K562 (cell line): ENCODE measurements around the gene DPP9. TPM values are rescaled to one million over a fixed set of nuclear protein-coding genes. Genes with fewer than 3 reads are reported as not detected.

Source experiments
- ATAC-seq: fragments of 200-7000 bp; cut with Tn5 transposase; 3 replicates; pipeline ENCODE4 v1.9.1; 2020; ENCODE audit warnings: moderate library complexity
- BruUV-seq: library from RNA; stranded (reverse); fragments of 400-500 nt; replicated peaks from 2 replicates; lab custom pipeline; 2021; lab: Mats Ljungman, UMichigan
- CTCF ChIA-PET: fragments of 300-600 bp; formaldehyde crosslinking; extraction: SDS; loops from one replicate; lab custom pipeline; 2021; ENCODE audit warnings: low intra/inter-chr PET ratio; lab: Yijun Ruan, JAX
- POLR2A ChIA-PET: fragments of 300-600, 350-650 bp; sonication (Branson Sonifier 250); formaldehyde crosslinking; extraction: SDS; loops from one replicate; lab custom pipeline; 2021; ENCODE audit warnings: antibody characterized with exemption, inconsistent platforms; lab: Yijun Ruan, JAX
- DNase-seq, 4 experiments: peaks; one replicate each; pipeline versions ENCODE4 v3.0.0 to v3.0.0-alpha.2; 2011 to 2018; ENCODE audit warnings: low spot score in 3 of 4, mixed read lengths in 3 of 4; ENCODE audit errors: extremely low read depth in 1 of 4
- FAIRE-seq: peaks from 2 replicates; lab custom pipeline; 2011; peaks lifted over from hg19 to GRCh38; lab: Jason Lieb, UNC
- H2AFZ ChIP-seq: 2 replicates; pipeline ENCODE4 v1.6.0; 2011; ENCODE audit warnings: low read depth, low read length, control low read depth, inconsistent platforms
- H3K27ac ChIP-seq: fragments of 200-600 bp; 3 replicates; pipeline ENCODE4 v1.8.0; 2011; ENCODE audit warnings: low read depth, mild to moderate bottlenecking, control low read depth, inconsistent platforms, low read length, moderate library complexity, mixed read lengths; ENCODE audit errors: extremely low read depth
- H3K27me3 ChIP-seq, 2 experiments: fragments of 300-600 bp in 1 of 2; 2 replicates in 1 of 2; 3 replicates in 1 of 2; pipeline versions ENCODE4 v1.6.0 to v1.8.0; 2011; ENCODE audit warnings: inconsistent platforms in 2 of 2, low read length in 2 of 2, mild to moderate bottlenecking in 1 of 2, mixed read lengths in 1 of 2, moderate library complexity in 1 of 2; ENCODE audit not compliant: control insufficient read depth in 2 of 2, insufficient read depth in 2 of 2
- H3K36me3 ChIP-seq: fragments of 300-600 bp; 3 replicates; pipeline ENCODE4 v1.8.0; 2011; ENCODE audit warnings: mild to moderate bottlenecking, low read length, inconsistent platforms; ENCODE audit not compliant: control insufficient read depth, insufficient read depth
- H3K4me1 ChIP-seq, 2 experiments: fragments of 200-600 bp in 1 of 2; replicated peaks in 1 of 2; 2 replicates in 1 of 2; 3 replicates in 1 of 2; pipeline versions ENCODE4 v1.5.1 to v1.8.0; 2011; ENCODE audit warnings: inconsistent platforms in 2 of 2, low read length in 2 of 2, mild to moderate bottlenecking in 1 of 2, mixed read lengths in 1 of 2, moderate library complexity in 1 of 2; ENCODE audit not compliant: control insufficient read depth in 2 of 2, insufficient read depth in 2 of 2
- H3K4me2 ChIP-seq: 2 replicates; pipeline ENCODE4 v1.6.1; 2011; ENCODE audit warnings: low read length, control low read depth, inconsistent platforms, mixed read lengths; ENCODE audit not compliant: insufficient read depth
- H3K4me3 ChIP-seq: fragments of 200-600 bp; sonication (generic), shearing (Covaris generic); 2 replicates; pipeline ENCODE4 v1.5.1; 2016; ENCODE audit warnings: control low read depth, inconsistent platforms
- H3K79me2 ChIP-seq: fragments of 200-600 bp; 3 replicates; pipeline ENCODE4 v1.8.0; 2011; ENCODE audit warnings: low read length, inconsistent platforms; ENCODE audit not compliant: control insufficient read depth, insufficient read depth
- H3K9ac ChIP-seq, 2 experiments: 2 replicates each; pipeline versions ENCODE4 v1.6.0 to v1.6.1; 2011; ENCODE audit warnings: low read depth in 2 of 2, low read length in 2 of 2, control low read depth in 1 of 2, inconsistent platforms in 1 of 2, mild to moderate bottlenecking in 1 of 2, mixed read lengths in 1 of 2; ENCODE audit not compliant: insufficient read depth in 1 of 2
- H3K9me1 ChIP-seq: one replicate; pipeline ENCODE4 v1.6.0; 2011; ENCODE audit warnings: inconsistent platforms, mild to moderate bottlenecking, low read length, moderate library complexity; ENCODE audit not compliant: control insufficient read depth, insufficient read depth
- H3K9me3 ChIP-seq: replicated peaks from 2 replicates; pipeline ENCODE4 v1.5.1; 2011; ENCODE audit warnings: low read depth, low read length, inconsistent platforms; ENCODE audit not compliant: control insufficient read depth, insufficient read depth
- H4K20me1 ChIP-seq: replicated peaks from 2 replicates; pipeline ENCODE4 v1.6.1; 2011; ENCODE audit warnings: low read length, inconsistent platforms, mixed read lengths; ENCODE audit not compliant: control insufficient read depth, insufficient read depth
- POLR2G ChIP-seq: fragments of 200-400 bp; formaldehyde crosslinking; IDR thresholded peaks from 2 replicates; pipeline ENCODE4 v1.6.1; 2017; ENCODE audit warnings: low read depth, mild to moderate bottlenecking, antibody characterized with exemption, low read length, moderate library complexity
- SAFB ChIP-seq: fragments of 200-400 bp; formaldehyde crosslinking; IDR thresholded peaks from 2 replicates; pipeline ENCODE4 v1.6.1; 2017; ENCODE audit warnings: low read depth, low read length, borderline replicate concordance
- ZBTB33 ChIP-seq: sonication (generic); formaldehyde crosslinking; IDR thresholded peaks from 2 replicates; pipeline ENCODE4 v1.8.1; 2023; ENCODE audit warnings: mild to moderate bottlenecking, missing genetic modification reagents
- ZNF121 ChIP-seq: sonication (generic); formaldehyde crosslinking; conservative IDR thresholded peaks from 2 replicates; pipeline ENCODE4 v1.8.0; 2022; ENCODE audit warnings: missing genetic modification reagents
- WGBS: fragments of 100-300 bp; shearing (Covaris generic); methylation state at CpG from one replicate; pipeline ENCODE4 v1.1.6; 2016; ENCODE audit warnings: low coverage, mixed read lengths; ENCODE audit not compliant: insufficient coverage; ENCODE audit errors: missing lambda C conversion rate; 5-methylcytosine and 5-hydroxymethylcytosine counted together
- in situ Hi-C: fragments of 300-500 bp; cut with MboI; formaldehyde crosslinking; loops from 4 replicates; pipeline ENCODE4 v1.15.0; 2018; ENCODE audit warnings: inconsistent platforms, mixed read lengths
- intact Hi-C: fragments of 100-400 bp; cut with micrococcal nuclease; formaldehyde crosslinking; loops from 2 replicates; pipeline ENCODE4 v1.14.2; 2022
- polyA plus RNA-seq, 8 experiments: library from polyadenylated mRNA; depleted of rRNA in 4 of 8; stranded (reverse) in 5 of 8; unstranded in 3 of 8; fragments of >200 nt; fragmentation: Nextera tagmentation in 2 of 8; fragmentation: Illumina TruSeq in 1 of 8; extraction: Ambion mirVana in 2 of 8; extraction: Trizol in 1 of 8; gene quantifications; 2 replicates each; pipeline versions ENCODE4 v1.2.1 to v1.2.3, GENCODE V29; 2011 to 2014; ENCODE audit warnings: inconsistent platforms in 1 of 8, missing spikeins in 1 of 8
- total RNA-seq, 7 experiments: library from RNA; depleted of rRNA in 6 of 7; stranded (reverse); fragments of >200 nt in 6 of 7; fragmentation: Illumina TruSeq in 2 of 7; extraction: Trizol in 2 of 7; gene quantifications; 2 replicates each; pipeline versions ENCODE4 v1.2.1 to v1.2.3, GENCODE V29; 2011 to 2021; ENCODE audit warnings: low replicate concordance in 1 of 7

DPP9 gene
- total and polyA plus RNA-seq, 9 of the 15 experiments (the other 6 are each of a cell fraction or from before 2014, with no cell fraction given), result 0.90 to 66.7 (median 24.5) TPM

GRCh38 chr19:4647676-4648644 lies 75.7 kb downstream of the DPP9 start:
- no peaks in the 10 kb centered on the region for H3K79me2 ChIP-seq
- no peaks in the 10 kb centered on the region for H3K27me3 ChIP-seq
- H2AFZ ChIP-seq, result no peak overlapping the region
- no peak overlapping the region for H3K4me3 ChIP-seq
- no peak overlapping the region for H3K27ac ChIP-seq
- H3K4me1 ChIP-seq, result peaks cover 0 to 25% of the 10 kb centered on the region in 2 experiments; a peak in 2 of 5 replicates
- no peak for DNase-seq
- H3K9me3 ChIP-seq, result no peaks in the 10 kb centered on the region
- ATAC-seq, result no peak; the same call in 2 of the 3 replicates
- H4K20me1 ChIP-seq, result no peaks in the 10 kb centered on the region
- TF ChIP-seq SAFB (no peak), POLR2G (0 out of 2 replicates have a peak, but pooled peaks have one; percentile 26), ZNF121 (peak; percentile 52), ZBTB33 (CRISPR knock-in tag) (0 out of 2 replicates have a peak, but pooled peaks have one; percentile 25)
- in situ Hi-C loops (no loop called here), intact Hi-C loops (no loop called here)
- POLR2A ChIA-PET, result interaction anchor here (0.7 to 1.0 kb wide), 2 partner anchors 12 to 89 kb away, joined by 3 read pairs; no protein-coding TSS in a partner anchor
- no peaks in the 10 kb centered on the region for H3K9me1 ChIP-seq
- BruUV-seq, result no TSS peak
- no peak overlapping the region for H3K4me2 ChIP-seq
- CTCF ChIA-PET, result no interaction called here
- H3K9ac ChIP-seq, result peak overlapping the region in 1 of 2 experiments; percentile 33; a peak in 1 of 4 replicates
- peaks cover 14% of the 10 kb centered on the region; the same call in 1 of the 3 replicates for H3K36me3 ChIP-seq
- WGBS, result 77% methylated on average over 16 of the region's 20 CpGs
- FAIRE-seq, result no peak
